Thyroid gland (tissue), 4 donors: ENCODE data around the gene ISL2. TPM values are rescaled to one million over a fixed set of nuclear protein-coding genes. Genes with fewer than 3 reads are reported as not detected.

ENCODE experiments used
- DNase-seq, 2 donors: peaks; one replicate each; pipeline ENCODE4 v3.0.0-alpha.2; 2019
- H3K27ac ChIP-seq, 3 donors: fragments of 200-600 bp; sonication (generic); 1 replicate in 2 of 3; 2 replicates in 1 of 3; pipeline ENCODE4 v1.5.1; 2016 to 2019; ENCODE audit warnings: mild to moderate bottlenecking in 1 of 3, moderate library complexity in 1 of 3
- H3K27me3 ChIP-seq: fragments of 200-600 bp; sonication (generic); one replicate; pipeline ENCODE4 v1.5.1; 2019
- H3K36me3 ChIP-seq, 2 donors: fragments of 200-600 bp; sonication (generic); one replicate each; pipeline ENCODE4 v1.5.1; 2016 to 2019
- H3K4me1 ChIP-seq, 2 donors: fragments of 200-600 bp; sonication (generic); one replicate each; pipeline ENCODE4 v1.5.1; 2017 to 2019
- H3K4me3 ChIP-seq, 3 donors: fragments of 200-600 bp; sonication (generic); replicated peaks in 1 of 3; 1 replicate in 2 of 3; 2 replicates in 1 of 3; pipeline ENCODE4 v1.5.1; 2016; ENCODE audit warnings: mild to moderate bottlenecking in 1 of 3
- H3K9me3 ChIP-seq: fragments of 200-600 bp; sonication (generic); one replicate; pipeline ENCODE4 v1.5.1; 2017
- CTCF ChIP-seq, 6 experiments: fragments of 200-600 bp in 3 of 6; fragments of 450-650 bp in 3 of 6; sonication (generic) in 3 of 6; IDR thresholded peaks; one replicate each; pipeline ENCODE4 v1.5.1; 2016 to 2019; ENCODE audit warnings: antibody characterized with exemption in 6 of 6, mild to moderate bottlenecking in 2 of 6, inconsistent platforms in 1 of 6, moderate library complexity in 1 of 6
- POLR2A ChIP-seq, 2 donors: fragments of 450-650 bp; IDR thresholded peaks; one replicate each; pipeline ENCODE4 v1.6.1; 2017; ENCODE audit warnings: antibody characterized with exemption in 2 of 2, mild to moderate bottlenecking in 2 of 2, moderate library complexity in 1 of 2
- WGBS, 2 donors: methylation state at CpG; one replicate each; pipeline ENCODE4 v1.1.5; 2017; 5-methylcytosine and 5-hydroxymethylcytosine counted together
- intact Hi-C: fragments of 100-400 bp; cut with DNase I; formaldehyde crosslinking; loops from one replicate; pipeline ENCODE4 v1.15.1; 2023
- total RNA-seq, 4 donors: library from RNA; depleted of rRNA; stranded (reverse); fragments of >200 nt; gene quantifications; one replicate each; pipeline ENCODE4 v1.2.3, GENCODE V29; 2016

ISL2 gene
- total RNA-seq, 4 donors from 2014 or later = not detected

GRCh38 chr15:76345880-76346668 lies 9.5 kb downstream of the ISL2 start:
- H3K4me1 ChIP-seq = peaks cover 28 to 42% of the 10 kb centered on the region in 2 donors
- TF ChIP-seq POLR2A (IDR thresholded peaks at IDR 0.05) (no peak), CTCF (IDR thresholded peaks at IDR 0.05) (no peak)

GRCh38 chr15:76346669-76347481 lies 10.3 kb downstream of the ISL2 start:
- Histone ChIP-seq H3K27me3 (peaks cover 61% of the 10 kb centered on the region), H3K9me3 (no peaks in the 10 kb centered on the region), H3K27ac (no peak overlapping the region), H3K4me3 (peak overlapping the region in 1 of 3 donors; percentile 13), H3K4me1 (peaks cover 22 to 34% of the 10 kb centered on the region in 2 donors), H3K36me3 (no peaks in the 10 kb centered on the region)
- no peak for TF ChIP-seq POLR2A (IDR thresholded peaks at IDR 0.05)
- no peak for TF ChIP-seq CTCF (IDR thresholded peaks at IDR 0.05)
- DNase-seq = no peak
- WGBS, 2 donors = 9 to 13% methylated on average over 36 to 43 of the region's 74 CpGs
- intact Hi-C loops = no loop called here

More at GRCh38 chr15:76345880-76346668, 9.5 kb downstream of the ISL2 start:
- DNase-seq = no peak
- WGBS, 2 donors = 7 to 11% methylated on average over 29 to 41 of the region's 65 CpGs
- Histone ChIP-seq H3K27me3 (peaks cover 69% of the 10 kb centered on the region), H3K27ac (no peak overlapping the region), H3K4me3 (peak overlapping the region in 1 of 3 donors; percentile 13), H3K36me3 (no peaks in the 10 kb centered on the region), H3K9me3 (no peaks in the 10 kb centered on the region)
- intact Hi-C loops = no loop called here

GRCh38 chr15:76347482-76348055 lies 11.0 kb downstream of the ISL2 start:
- intact Hi-C loops = no loop called here
- Histone ChIP-seq H3K27me3 (peaks cover 54% of the 10 kb centered on the region), H3K4me3 (no peak overlapping the region), H3K27ac (no peak overlapping the region), H3K9me3 (no peaks in the 10 kb centered on the region), H3K36me3 (no peaks in the 10 kb centered on the region), H3K4me1 (peaks cover 19 to 27% of the 10 kb centered on the region in 2 donors)
- WGBS, 2 donors = 85 to 93% methylated on average over 13 of the region's 13 CpGs
- DNase-seq = no peak
- no peak for TF ChIP-seq CTCF (IDR thresholded peaks at IDR 0.05)
- TF ChIP-seq POLR2A (IDR thresholded peaks at IDR 0.05) = no peak

GRCh38 chr15:76349301-76350070 lies 12.9 kb downstream of the ISL2 start:
- no peak overlapping the region for H3K4me3 ChIP-seq
- H3K27ac ChIP-seq = no peak overlapping the region
- no peak for DNase-seq
- intact Hi-C loops = no loop called here
- peaks cover 42% of the 10 kb centered on the region for H3K27me3 ChIP-seq
- H3K36me3 ChIP-seq = no peaks in the 10 kb centered on the region
- H3K4me1 ChIP-seq = peaks cover 13 to 18% of the 10 kb centered on the region in 2 donors
- TF ChIP-seq POLR2A (IDR thresholded peaks at IDR 0.05) = no peak
- TF ChIP-seq CTCF (IDR thresholded peaks at IDR 0.05) = no peak
- WGBS, 2 donors = 96 to 98% methylated on average over 1 of the region's 1 CpG
- no peaks in the 10 kb centered on the region for H3K9me3 ChIP-seq
